GM19193 (cell line): ENCODE measurements around the gene SEPTIN1.

Experiments
- POLR2A ChIP-seq: IDR thresholded peaks from 4 replicates; pipeline ENCODE4 v1.6.1; 2011; ENCODE audit not compliant: insufficient read depth, insufficient read length; ENCODE audit errors: extremely low read depth

The SEPTIN1 gene

GRCh38 chr16:30357715-30358576 is 24.4 kb downstream of the SEPTIN1 start:
- TF ChIP-seq POLR2A, result no peak

GRCh38 chr16:30357085-30357714 is 25.2 kb downstream of the SEPTIN1 start:
- TF ChIP-seq POLR2A, result no peak

- no peak for TF ChIP-seq POLR2A
Measured at GRCh38 chr16:30356401-30357084, 25.8 kb downstream of the SEPTIN1 start.

- no peak for TF ChIP-seq POLR2A
Measured at GRCh38 chr16:30355954-30356308, 26.4 kb downstream of the SEPTIN1 start.

GRCh38 chr16:30355144-30355953 is 27.0 kb downstream of the SEPTIN1 start, which contains the start of gene CD2BP2:
CD2BP2 (minus strand) TSS chr16:30355308; CDS start chr16:30354681, 627 bp downstream.
- peak; percentile 68 for TF ChIP-seq POLR2A

GRCh38 chr16:30354423-30355143 is 27.8 kb downstream of the SEPTIN1 start:
- no peak for TF ChIP-seq POLR2A

- no peak for TF ChIP-seq POLR2A
Measured at GRCh38 chr16:30353438-30354129, 28.8 kb downstream of the SEPTIN1 start.

- no peak for TF ChIP-seq POLR2A
Measured at GRCh38 chr16:30352488-30353401, 29.6 kb downstream of the SEPTIN1 start.

GRCh38 chr16:30351586-30352419 is 30.6 kb downstream of the SEPTIN1 start:
- no peak for TF ChIP-seq POLR2A

- TF ChIP-seq POLR2A, result no peak
Measured at GRCh38 chr16:30351001-30351441, 31.3 kb downstream of the SEPTIN1 start.

- no peak for TF ChIP-seq POLR2A
Measured at GRCh38 chr16:30350134-30350871, 32.1 kb downstream of the SEPTIN1 start.
